Dermis microvascular lymphatic vessel endothelial cell (primary cell): ENCODE data around the gene CTAGE9. TPM values are rescaled to one million over a fixed set of nuclear protein-coding genes. Genes with fewer than 3 reads are reported as not detected.
"Not testable (repeated sequence)": the region's sequence is repeated elsewhere in the genome, so short reads cannot be mapped to it uniquely, and the experiment has no call there.

ENCODE experiments used
- DNase-seq, 2 donors: peaks; one replicate each; pipeline versions ENCODE4 v3.0.0 to v3.0.0-alpha.2; 2010; ENCODE audit warnings: low read depth in 2 of 2
- total RNA-seq: library from RNA; depleted of rRNA; stranded (reverse); fragments of >200 nt; gene quantifications from 2 replicates; pipeline ENCODE4 v1.2.1, GENCODE V29; 2014

Gene CTAGE9
- total RNA-seq, 1 donor from 2014 or later, result not detected

GRCh38 chr6:131729550-131729949 is 18.7 kb upstream of the CTAGE9 start:
- no peak for DNase-seq

GRCh38 chr6:131728296-131728939 is 17.6 kb upstream of the CTAGE9 start:
- no peak for DNase-seq

GRCh38 chr6:131727868-131728267 is 17.1 kb upstream of the CTAGE9 start:
- DNase-seq, result no peak

- DNase-seq, result no peak
Measured at GRCh38 chr6:131727467-131727866, 16.6 kb upstream of the CTAGE9 start.

GRCh38 chr6:131724114-131724513 is 13.3 kb upstream of the CTAGE9 start:
- no peak for DNase-seq

GRCh38 chr6:131721161-131721560 is 10.3 kb upstream of the CTAGE9 start:
- no peak for DNase-seq

GRCh38 chr6:131717836-131718542 is 7.2 kb upstream of the CTAGE9 start:
- no peak for DNase-seq

- not testable (repeated sequence) for DNase-seq
Measured at GRCh38 chr6:131715567-131715966, 4.8 kb upstream of the CTAGE9 start.

GRCh38 chr6:131703905-131704304 is 6.9 kb downstream of the CTAGE9 start:
- DNase-seq, result not testable (repeated sequence)

- not testable (repeated sequence) for DNase-seq
Measured at GRCh38 chr6:131700851-131701250, 10.0 kb downstream of the CTAGE9 start.

- no peak for DNase-seq
Measured at GRCh38 chr6:131696956-131697355, 13.9 kb downstream of the CTAGE9 start.

- peak; percentile 56 to 70 for DNase-seq
Measured at GRCh38 chr6:131694832-131695426, 15.9 kb downstream of the CTAGE9 start.

- no peak for DNase-seq
Measured at GRCh38 chr6:131693384-131693783, 17.4 kb downstream of the CTAGE9 start.

GRCh38 chr6:131692589-131692988 is 18.2 kb downstream of the CTAGE9 start:
- no peak for DNase-seq

GRCh38 chr6:131692031-131692430 is 18.8 kb downstream of the CTAGE9 start:
- no peak for DNase-seq

GRCh38 chr6:131688286-131688685 is 22.5 kb downstream of the CTAGE9 start:
- DNase-seq, result no peak

GRCh38 chr6:131687022-131687421 is 23.8 kb downstream of the CTAGE9 start:
- DNase-seq, result no peak

- no peak for DNase-seq
Measured at GRCh38 chr6:131685266-131685780, 25.5 kb downstream of the CTAGE9 start.

GRCh38 chr6:131683479-131683878 is 27.3 kb downstream of the CTAGE9 start:
- no peak for DNase-seq

- DNase-seq, result no peak
Measured at GRCh38 chr6:131682442-131682841, 28.4 kb downstream of the CTAGE9 start.

GRCh38 chr6:131681585-131681984 is 29.2 kb downstream of the CTAGE9 start:
- DNase-seq, result no peak

GRCh38 chr6:131680868-131681267 is 29.9 kb downstream of the CTAGE9 start:
- no peak for DNase-seq

GRCh38 chr6:131678442-131678841 is 32.4 kb downstream of the CTAGE9 start:
- DNase-seq, result no peak
